ENCODE measurements around the gene DPP6. TPM values are rescaled to one million over a fixed set of nuclear protein-coding genes. Genes with fewer than 3 reads are reported as not detected.
"Not testable (repeated sequence)": the region's sequence is repeated elsewhere in the genome, so short reads cannot be mapped to it uniquely, and the experiment has no call there.

Gene DPP6
- polyA plus RNA-seq, 1 donor (not counting 4 experiments of a cell fraction or from before 2014, with no cell fraction given): not detected

DNA sequence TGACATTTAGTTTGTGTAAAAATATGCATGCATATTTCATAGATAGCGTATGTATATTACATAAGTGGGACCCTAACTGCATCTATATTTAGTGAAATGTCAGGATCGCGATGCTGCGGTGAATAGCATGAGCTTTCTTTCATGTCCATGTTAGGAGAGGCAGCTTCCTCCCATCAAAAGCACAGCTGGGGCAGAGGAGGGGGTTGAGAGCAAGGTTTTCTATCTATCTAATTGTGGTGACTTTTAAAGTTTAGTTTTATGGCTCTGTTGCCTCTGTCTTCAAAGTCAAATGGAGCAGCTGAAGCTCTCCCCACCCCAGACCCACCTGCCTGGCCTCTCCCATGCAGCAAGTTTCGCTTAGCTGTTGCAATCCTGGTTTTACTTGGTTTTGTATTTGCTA lies 1.8 kb upstream of the DPP6 start:
- dilution Hi-C loops (cut with MboI; ENCODE audit: extremely low pct_ligation_motif_present, low sequenced_read_pairs); H3K27ac ChIP-seq (ENCODE audit: control insufficient read depth, insufficient read depth, low read length); H3K27me3 ChIP-seq (ENCODE audit: control insufficient read depth, extremely low read depth, insufficient read depth, low read length); H3K4me2 ChIP-seq (ENCODE audit: control insufficient read depth, extremely low read depth, insufficient read depth, low read depth, low read length); H3K4me3 ChIP-seq (ENCODE audit: control insufficient read depth in 2 of 3, extremely low read depth in 1 of 3, insufficient read depth in 2 of 3, low read depth in 1 of 3, low read length in 3 of 3); FAIRE-seq; H3K79me2 ChIP-seq (ENCODE audit: control insufficient read depth, insufficient read depth, low read length); H3K9ac ChIP-seq (ENCODE audit: control insufficient read depth, extremely low read depth, insufficient read depth, low read length); H3K4me1 ChIP-seq (ENCODE audit: control insufficient read depth, extremely low read depth, insufficient read depth, low read length); H3K36me3 ChIP-seq (ENCODE audit: control insufficient read depth in 2 of 2, extremely low read depth in 1 of 2, insufficient read depth in 2 of 2, low read length in 2 of 2); DNase-seq (ENCODE audit: low read depth, low spot score); H3K9me1 ChIP-seq (ENCODE audit: control insufficient read depth, extremely low read depth, insufficient read depth, low read length); H2AFZ ChIP-seq (ENCODE audit: control insufficient read depth, low read length); H3K9me3 ChIP-seq (ENCODE audit: control insufficient read depth, low read depth, low read length); H4K20me1 ChIP-seq (ENCODE audit: control insufficient read depth, extremely low read depth, insufficient read depth, low read length): not testable (repeated sequence)

DNA sequence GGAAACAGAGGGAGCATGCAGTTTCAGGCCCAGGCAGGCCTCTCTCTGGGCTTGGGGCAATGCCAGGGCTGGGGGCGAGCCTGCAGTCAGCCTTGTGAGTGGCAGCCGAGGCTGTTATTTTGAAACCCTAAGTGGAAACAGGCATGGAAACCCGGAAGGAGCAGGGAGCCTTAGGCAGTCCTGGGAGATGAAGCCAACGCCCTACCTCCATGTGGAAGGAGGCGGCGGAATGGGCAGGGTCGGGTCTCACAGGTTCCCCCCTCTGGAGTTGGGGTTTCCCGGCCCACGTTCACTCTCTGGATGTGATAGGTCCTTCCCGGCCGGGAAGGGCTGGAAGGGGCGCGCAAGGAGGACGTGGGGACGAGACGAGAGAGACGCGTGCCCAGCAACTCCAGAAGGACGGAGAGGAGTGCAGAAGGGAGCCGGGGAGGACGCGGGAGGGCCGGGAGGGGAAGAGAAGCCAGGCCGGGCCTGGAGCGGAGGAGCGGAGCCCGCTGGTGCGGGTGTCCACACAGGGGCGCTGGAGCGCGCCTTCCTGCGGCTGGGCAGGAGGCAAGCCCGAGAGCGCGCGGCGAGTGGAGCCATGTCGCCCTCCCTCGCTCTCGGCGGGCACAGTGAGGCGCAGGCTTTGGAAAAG lies 1.1 kb upstream of the DPP6 start:
- dilution Hi-C loops (cut with MboI; ENCODE audit: extremely low pct_ligation_motif_present, low sequenced_read_pairs); H3K4me2 ChIP-seq (ENCODE audit: control insufficient read depth, extremely low read depth, insufficient read depth, low read depth, low read length); H3K27ac ChIP-seq (ENCODE audit: control insufficient read depth, insufficient read depth, low read length); H4K20me1 ChIP-seq (ENCODE audit: control insufficient read depth, extremely low read depth, insufficient read depth, low read length); H3K9me3 ChIP-seq (ENCODE audit: control insufficient read depth, low read depth, low read length); H3K36me3 ChIP-seq (ENCODE audit: control insufficient read depth in 2 of 2, extremely low read depth in 1 of 2, insufficient read depth in 2 of 2, low read length in 2 of 2); H3K9ac ChIP-seq (ENCODE audit: control insufficient read depth, extremely low read depth, insufficient read depth, low read length); H3K4me3 ChIP-seq (ENCODE audit: control insufficient read depth in 2 of 3, extremely low read depth in 1 of 3, insufficient read depth in 2 of 3, low read depth in 1 of 3, low read length in 3 of 3); H3K79me2 ChIP-seq (ENCODE audit: control insufficient read depth, insufficient read depth, low read length); FAIRE-seq; H3K9me1 ChIP-seq (ENCODE audit: control insufficient read depth, extremely low read depth, insufficient read depth, low read length); H3K4me1 ChIP-seq (ENCODE audit: control insufficient read depth, extremely low read depth, insufficient read depth, low read length); H3K27me3 ChIP-seq (ENCODE audit: control insufficient read depth, extremely low read depth, insufficient read depth, low read length); DNase-seq (ENCODE audit: low read depth, low spot score); H2AFZ ChIP-seq (ENCODE audit: control insufficient read depth, low read length): not testable (repeated sequence)

DNA sequence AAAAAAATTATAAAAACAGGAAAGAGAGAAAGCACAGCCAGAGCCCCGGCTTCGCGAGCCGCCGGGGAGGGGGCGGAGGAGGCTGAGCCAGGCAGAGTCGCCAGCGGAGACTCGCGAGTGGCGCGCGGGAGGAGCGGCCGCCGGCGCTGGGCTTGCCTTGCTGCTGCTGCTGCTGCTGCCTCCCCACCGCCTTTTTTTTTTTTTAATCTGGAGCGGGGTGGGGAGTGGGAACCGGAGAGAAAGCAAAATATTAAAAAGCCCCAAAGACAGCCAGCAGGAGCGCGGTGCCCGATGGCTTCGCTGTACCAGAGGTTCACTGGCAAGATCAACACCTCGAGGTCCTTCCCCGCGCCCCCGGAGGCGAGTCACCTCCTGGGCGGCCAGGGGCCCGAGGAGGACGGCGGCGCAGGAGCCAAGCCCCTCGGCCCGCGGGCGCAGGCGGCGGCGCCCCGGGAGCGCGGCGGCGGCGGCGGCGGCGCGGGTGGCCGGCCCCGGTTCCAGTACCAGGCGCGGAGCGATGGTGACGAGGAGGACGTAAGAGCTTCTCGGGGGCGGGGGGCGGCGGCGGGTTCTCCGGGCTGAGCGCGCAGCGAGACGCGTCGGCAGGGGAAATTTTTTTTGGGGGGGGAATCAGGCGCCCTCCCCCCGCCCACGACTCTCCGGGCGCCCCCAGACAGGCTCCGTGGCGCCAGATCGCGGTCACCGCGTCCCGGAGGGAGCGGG lies 493 bp downstream of the DPP6 start:
- FAIRE-seq; H3K4me2 ChIP-seq (ENCODE audit: control insufficient read depth, extremely low read depth, insufficient read depth, low read depth, low read length); H3K79me2 ChIP-seq (ENCODE audit: control insufficient read depth, insufficient read depth, low read length): not testable (repeated sequence)

DNA sequence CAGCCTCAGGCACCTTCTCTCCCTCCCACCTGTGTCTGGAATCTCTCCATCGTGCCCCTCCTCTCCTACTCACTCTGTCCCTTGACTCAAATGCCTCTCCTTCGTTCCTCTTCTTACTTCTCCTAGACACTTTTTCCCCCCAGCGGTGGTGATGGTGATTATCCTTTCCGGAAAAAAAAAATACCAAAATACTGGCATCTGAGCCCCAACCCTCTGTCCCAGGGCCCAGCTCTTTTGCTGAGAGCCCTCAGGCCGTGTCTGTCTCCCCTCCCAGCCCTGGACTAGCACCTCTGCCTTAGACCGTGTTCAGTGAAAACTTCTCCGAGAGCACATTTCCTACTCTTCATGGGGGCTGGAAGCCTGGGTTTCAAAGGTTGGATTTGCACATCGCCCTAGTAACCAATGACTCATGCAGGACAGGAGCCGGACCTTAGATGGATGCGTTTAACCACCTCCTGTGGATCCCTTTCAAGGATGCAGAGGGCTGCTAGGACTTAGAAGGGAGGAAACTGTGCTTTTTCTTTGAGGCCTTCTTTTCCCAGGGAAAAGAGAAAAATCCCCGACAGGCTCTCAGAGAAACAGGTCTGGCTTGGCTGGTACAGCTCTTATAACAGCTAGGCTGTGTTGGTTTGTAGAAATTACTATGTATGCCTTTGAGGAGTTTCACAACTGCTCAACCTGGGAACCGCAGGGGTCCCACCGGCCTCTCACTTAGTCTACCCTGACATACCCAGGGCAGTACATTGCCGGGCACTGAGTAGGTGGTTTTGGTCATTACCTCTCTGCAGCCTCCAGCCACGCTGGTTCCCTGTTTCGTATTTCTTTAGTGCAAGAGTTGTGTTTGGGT lies 1.5 kb downstream of the DPP6 start:
- DNase-seq (ENCODE audit: low read depth, low spot score); H2AFZ ChIP-seq (ENCODE audit: control insufficient read depth, low read length); H3K4me2 ChIP-seq (ENCODE audit: control insufficient read depth, extremely low read depth, insufficient read depth, low read depth, low read length); H4K20me1 ChIP-seq (ENCODE audit: control insufficient read depth, extremely low read depth, insufficient read depth, low read length); H3K9me1 ChIP-seq (ENCODE audit: control insufficient read depth, extremely low read depth, insufficient read depth, low read length); H3K9ac ChIP-seq (ENCODE audit: control insufficient read depth, extremely low read depth, insufficient read depth, low read length); dilution Hi-C loops (cut with MboI; ENCODE audit: extremely low pct_ligation_motif_present, low sequenced_read_pairs); FAIRE-seq; H3K4me1 ChIP-seq (ENCODE audit: control insufficient read depth, extremely low read depth, insufficient read depth, low read length); H3K79me2 ChIP-seq (ENCODE audit: control insufficient read depth, insufficient read depth, low read length); H3K27me3 ChIP-seq (ENCODE audit: control insufficient read depth, extremely low read depth, insufficient read depth, low read length); H3K4me3 ChIP-seq (ENCODE audit: control insufficient read depth in 2 of 3, extremely low read depth in 1 of 3, insufficient read depth in 2 of 3, low read depth in 1 of 3, low read length in 3 of 3); H3K27ac ChIP-seq (ENCODE audit: control insufficient read depth, insufficient read depth, low read length); H3K36me3 ChIP-seq (ENCODE audit: control insufficient read depth in 2 of 2, extremely low read depth in 1 of 2, insufficient read depth in 2 of 2, low read length in 2 of 2); H3K9me3 ChIP-seq (ENCODE audit: control insufficient read depth, low read depth, low read length): not testable (repeated sequence)

More for the DNA sequence above, 493 bp downstream of the DPP6 start:
- DNase-seq (ENCODE audit: low read depth, low spot score); H2AFZ ChIP-seq (ENCODE audit: control insufficient read depth, low read length); H3K27ac ChIP-seq (ENCODE audit: control insufficient read depth, insufficient read depth, low read length); H3K4me1 ChIP-seq (ENCODE audit: control insufficient read depth, extremely low read depth, insufficient read depth, low read length); H3K9me3 ChIP-seq (ENCODE audit: control insufficient read depth, low read depth, low read length); dilution Hi-C loops (cut with MboI; ENCODE audit: extremely low pct_ligation_motif_present, low sequenced_read_pairs); H3K27me3 ChIP-seq (ENCODE audit: control insufficient read depth, extremely low read depth, insufficient read depth, low read length); H3K36me3 ChIP-seq (ENCODE audit: control insufficient read depth in 2 of 2, extremely low read depth in 1 of 2, insufficient read depth in 2 of 2, low read length in 2 of 2); H3K4me3 ChIP-seq (ENCODE audit: control insufficient read depth in 2 of 3, extremely low read depth in 1 of 3, insufficient read depth in 2 of 3, low read depth in 1 of 3, low read length in 3 of 3); H3K9me1 ChIP-seq (ENCODE audit: control insufficient read depth, extremely low read depth, insufficient read depth, low read length); H3K9ac ChIP-seq (ENCODE audit: control insufficient read depth, extremely low read depth, insufficient read depth, low read length); H4K20me1 ChIP-seq (ENCODE audit: control insufficient read depth, extremely low read depth, insufficient read depth, low read length): not testable (repeated sequence)

Measured in keratinocyte (primary cell).